ENCODE measurements around the gene CELSR1.

The CELSR1 gene

GRCh38 chr22:46541536-46541935 lies 4.1 kb upstream of the CELSR1 start:
- TF ChIP-seq RARB (CRISPR knock-in tag; IDR thresholded peaks at IDR 0.05) = no peak
- TF ChIP-seq, protein P1, sequence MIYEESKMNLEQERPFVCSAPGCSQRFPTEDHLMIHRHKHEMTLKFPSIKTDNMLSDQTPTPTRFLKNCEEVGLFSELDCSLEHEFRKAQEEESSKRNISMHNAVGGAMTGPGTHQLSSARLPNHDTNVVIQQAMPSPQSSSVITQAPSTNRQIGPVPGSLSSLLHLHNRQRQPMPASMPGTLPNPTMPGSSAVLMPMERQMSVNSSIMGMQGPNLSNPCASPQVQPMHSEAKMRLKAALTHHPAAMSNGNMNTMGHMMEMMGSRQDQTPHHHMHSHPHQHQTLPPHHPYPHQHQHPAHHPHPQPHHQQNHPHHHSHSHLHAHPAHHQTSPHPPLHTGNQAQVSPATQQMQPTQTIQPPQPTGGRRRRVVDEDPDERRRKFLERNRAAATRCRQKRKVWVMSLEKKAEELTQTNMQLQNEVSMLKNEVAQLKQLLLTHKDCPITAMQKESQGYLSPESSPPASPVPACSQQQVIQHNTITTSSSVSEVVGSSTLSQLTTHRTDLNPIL (CRISPR knock-in tag; IDR thresholded peaks at IDR 0.05; ENCODE audit: low read depth) = no peak
- no peak for TF ChIP-seq TSHZ2 (CRISPR knock-in tag; IDR thresholded peaks at IDR 0.05)
- TF ChIP-seq ISL1 (CRISPR knock-in tag; IDR thresholded peaks at IDR 0.05) = no peak
- no peak for TF ChIP-seq ZNF8 (CRISPR knock-in tag; IDR thresholded peaks at IDR 0.05)
- TF ChIP-seq, protein P2, sequence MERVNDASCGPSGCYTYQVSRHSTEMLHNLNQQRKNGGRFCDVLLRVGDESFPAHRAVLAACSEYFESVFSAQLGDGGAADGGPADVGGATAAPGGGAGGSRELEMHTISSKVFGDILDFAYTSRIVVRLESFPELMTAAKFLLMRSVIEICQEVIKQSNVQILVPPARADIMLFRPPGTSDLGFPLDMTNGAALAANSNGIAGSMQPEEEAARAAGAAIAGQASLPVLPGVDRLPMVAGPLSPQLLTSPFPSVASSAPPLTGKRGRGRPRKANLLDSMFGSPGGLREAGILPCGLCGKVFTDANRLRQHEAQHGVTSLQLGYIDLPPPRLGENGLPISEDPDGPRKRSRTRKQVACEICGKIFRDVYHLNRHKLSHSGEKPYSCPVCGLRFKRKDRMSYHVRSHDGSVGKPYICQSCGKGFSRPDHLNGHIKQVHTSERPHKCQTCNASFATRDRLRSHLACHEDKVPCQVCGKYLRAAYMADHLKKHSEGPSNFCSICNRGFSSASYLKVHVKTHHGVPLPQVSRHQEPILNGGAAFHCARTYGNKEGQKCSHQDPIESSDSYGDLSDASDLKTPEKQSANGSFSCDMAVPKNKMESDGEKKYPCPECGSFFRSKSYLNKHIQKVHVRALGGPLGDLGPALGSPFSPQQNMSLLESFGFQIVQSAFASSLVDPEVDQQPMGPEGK (CRISPR knock-in tag; IDR thresholded peaks at IDR 0.05; ENCODE audit: borderline replicate concordance) = no peak
- TF ChIP-seq CSDC2 (CRISPR knock-in tag; IDR thresholded peaks at IDR 0.05) = no peak
- no peak for TF ChIP-seq ESRRG (CRISPR knock-in tag; IDR thresholded peaks at IDR 0.05)
- no peak for TF ChIP-seq SNAI2 (CRISPR knock-in tag; IDR thresholded peaks at IDR 0.05)
- TF ChIP-seq ZFP30 (CRISPR knock-in tag; IDR thresholded peaks at IDR 0.05) = no peak
- TF ChIP-seq ARNTL (CRISPR knock-in tag; IDR thresholded peaks at IDR 0.05; ENCODE audit: borderline replicate concordance, low read depth) = no peak
- TF ChIP-seq GLIS3 (CRISPR knock-in tag; IDR thresholded peaks at IDR 0.05) = no peak
- no peak for TF ChIP-seq ZC3H10 (CRISPR knock-in tag; IDR thresholded peaks at IDR 0.05)
- no peak for ATAC-seq

DNA sequence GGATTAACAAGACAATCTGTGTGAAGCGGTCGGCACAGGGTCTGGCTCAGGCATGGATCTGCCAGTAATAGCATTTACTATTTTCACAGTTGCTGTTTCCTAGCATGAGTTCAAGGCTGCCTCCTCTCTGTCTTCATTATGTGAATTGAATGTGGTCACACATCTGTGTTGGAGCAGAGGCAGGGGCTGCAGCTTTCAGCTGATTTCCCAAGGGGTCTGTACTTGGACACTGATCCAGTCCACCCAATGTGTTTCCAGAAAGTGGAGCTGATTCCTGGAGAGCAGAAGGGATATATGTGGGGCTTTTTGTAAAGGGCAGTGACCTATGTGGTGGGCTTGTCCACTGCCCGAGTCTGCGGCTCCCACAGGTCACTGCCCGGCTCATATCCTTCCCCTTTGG lies 3.5 kb upstream of the CELSR1 start:
- TF ChIP-seq ZFP30 (CRISPR knock-in tag; IDR thresholded peaks at IDR 0.05) = no peak
- no peak for TF ChIP-seq POU6F1 (CRISPR knock-in tag; IDR thresholded peaks at IDR 0.05; ENCODE audit: borderline replicate concordance, low read depth)
- TF ChIP-seq RARB (CRISPR knock-in tag; IDR thresholded peaks at IDR 0.05) = no peak
- no peak for TF ChIP-seq OSR1 (CRISPR knock-in tag; IDR thresholded peaks at IDR 0.05)
- TF ChIP-seq SNAI2 (CRISPR knock-in tag; IDR thresholded peaks at IDR 0.05) = no peak
- TF ChIP-seq BACH2 (CRISPR knock-in tag; IDR thresholded peaks at IDR 0.05; ENCODE audit: borderline replicate concordance) = no peak
- TF ChIP-seq, protein P1 (CRISPR knock-in tag; IDR thresholded peaks at IDR 0.05; ENCODE audit: low read depth) = no peak
- no peak for TF ChIP-seq ZFP3 (CRISPR knock-in tag; IDR thresholded peaks at IDR 0.05)
- TF ChIP-seq, protein P2 (CRISPR knock-in tag; IDR thresholded peaks at IDR 0.05; ENCODE audit: borderline replicate concordance) = no peak
- no peak for TF ChIP-seq TSHZ2 (CRISPR knock-in tag; IDR thresholded peaks at IDR 0.05)
- no peak for TF ChIP-seq ZNF565 (CRISPR knock-in tag; conservative IDR thresholded peaks at IDR 0.05; ENCODE audit: low read depth)
- no peak for TF ChIP-seq TOX (CRISPR knock-in tag; IDR thresholded peaks at IDR 0.05; ENCODE audit: borderline replicate concordance)
- ATAC-seq = no peak
